ENCODE results near the gene KIF26A.

Gene KIF26A

DNA sequence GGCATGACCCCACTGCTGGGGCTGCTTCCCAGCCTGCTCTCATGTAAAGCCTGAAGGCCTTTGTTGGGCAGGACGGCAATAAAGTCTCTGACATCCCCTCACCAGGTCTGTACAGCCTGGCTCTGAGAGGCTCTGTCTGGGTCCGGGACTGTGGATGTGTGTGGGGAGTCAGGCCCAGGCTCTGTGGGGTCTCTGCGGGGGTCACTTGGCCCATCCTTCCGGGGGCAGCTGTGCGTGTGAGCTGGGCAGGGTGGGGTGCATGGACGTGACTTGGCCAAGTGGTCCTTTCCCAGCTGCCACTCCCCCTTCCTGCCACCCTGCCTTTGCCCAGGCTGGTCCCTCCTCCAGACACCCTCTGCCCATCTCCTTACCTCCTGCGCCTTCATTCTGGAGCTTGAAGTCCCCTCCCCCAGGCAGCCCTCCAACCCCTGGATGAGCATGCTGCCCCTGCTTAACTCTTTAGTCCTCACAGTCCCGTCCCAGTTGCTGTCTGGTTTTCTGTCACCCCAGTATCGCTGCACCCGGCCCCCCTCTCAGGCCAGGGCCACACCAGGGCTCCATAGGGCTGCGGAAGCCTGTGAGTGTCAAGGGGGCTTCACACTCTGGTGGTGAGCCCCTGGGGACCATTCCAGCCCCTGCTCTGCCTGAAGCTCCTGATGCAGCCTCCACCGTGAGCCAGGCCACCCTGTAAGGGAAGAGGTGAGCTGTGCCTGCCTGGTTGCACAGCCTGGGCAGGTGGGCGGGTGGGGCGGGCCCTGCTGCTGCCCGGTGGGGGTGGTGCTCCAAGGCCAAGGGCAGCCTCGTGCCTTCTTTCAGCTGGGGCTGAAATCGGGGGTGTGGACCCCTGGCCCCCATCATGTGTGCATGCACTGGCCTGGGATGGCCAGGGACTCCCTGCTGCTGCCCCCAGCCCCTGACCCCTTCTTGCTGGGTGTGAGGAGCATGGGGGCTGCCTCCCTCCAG lies 25.5 kb upstream of the KIF26A start:
- DNase-seq (ENCODE audit: low read depth), result no peak

DNA sequence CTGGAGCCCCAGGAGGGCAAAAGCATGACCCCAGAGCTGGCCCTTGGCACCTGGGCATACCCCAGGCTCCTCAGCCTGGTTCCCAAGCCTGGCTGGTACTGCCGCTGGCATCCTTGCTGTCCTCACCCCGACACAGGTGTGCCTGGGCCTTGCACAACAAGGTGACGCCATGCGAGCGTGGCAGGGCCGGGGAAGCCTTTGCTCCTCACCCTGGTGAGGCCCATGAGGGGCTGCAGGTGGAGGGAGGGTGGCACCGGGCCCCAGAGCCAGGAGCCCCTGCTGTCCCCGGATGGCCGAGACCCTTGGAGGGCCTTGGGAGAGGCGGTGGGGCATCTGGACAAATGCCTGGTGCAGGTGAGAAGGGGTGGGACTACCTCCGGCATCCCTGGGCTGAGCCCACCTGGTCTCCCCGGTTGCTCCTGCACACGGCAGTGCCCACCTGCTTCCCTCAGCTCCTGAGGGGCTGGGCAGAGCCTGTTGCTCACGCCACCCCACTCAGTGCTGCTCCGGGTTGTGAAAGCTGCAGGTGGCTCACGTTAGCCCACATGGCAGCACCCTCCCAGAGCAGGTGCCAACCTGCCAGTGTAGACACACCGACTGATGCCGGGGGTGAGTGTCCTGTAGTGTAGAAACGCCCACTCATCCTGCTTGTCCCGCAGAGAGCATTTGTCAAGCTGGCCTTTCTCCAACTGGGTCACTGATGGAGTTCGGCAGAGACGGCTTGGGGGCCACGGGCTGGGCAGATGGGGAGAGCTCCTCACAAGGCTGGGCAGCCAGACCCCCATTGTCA lies 24.6 kb upstream of the KIF26A start:
- no peak for DNase-seq (ENCODE audit: low read depth)

DNA sequence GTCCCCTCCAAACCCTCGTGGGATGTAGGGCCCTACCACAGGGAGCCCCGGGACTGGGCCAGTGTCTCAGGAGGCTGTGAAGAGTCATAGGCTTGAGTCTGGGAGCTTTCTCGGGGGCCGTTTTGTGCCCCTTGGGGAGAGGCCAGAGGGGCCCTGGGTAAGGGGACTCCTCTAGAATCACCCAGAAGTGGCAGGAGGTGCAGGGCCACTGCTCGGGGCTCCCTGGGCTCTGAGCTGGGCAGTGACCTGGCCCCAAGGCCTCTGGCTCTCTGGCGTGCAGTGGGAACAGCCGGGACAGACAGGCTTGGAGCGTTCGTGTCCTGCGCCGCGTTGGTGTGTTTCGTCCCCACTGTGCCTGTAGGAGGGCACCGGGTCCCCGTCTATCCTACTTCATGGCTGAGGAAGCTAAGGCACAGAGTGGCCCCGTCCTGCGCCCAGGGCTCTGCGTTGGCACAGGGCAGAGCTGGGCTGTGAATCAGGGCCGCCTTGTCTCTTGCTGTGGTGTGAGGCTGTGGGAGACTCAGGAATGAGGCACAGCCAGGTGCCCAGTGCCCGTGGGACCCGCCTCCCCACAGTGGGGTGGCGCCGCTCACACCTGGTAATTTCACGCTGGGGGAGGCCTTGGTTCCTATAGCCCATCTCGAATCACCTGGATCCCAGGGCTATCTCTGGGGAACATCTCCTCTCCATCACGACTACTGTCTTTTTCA lies 23.8 kb upstream of the KIF26A start:
- no peak for DNase-seq (ENCODE audit: low read depth)

DNA sequence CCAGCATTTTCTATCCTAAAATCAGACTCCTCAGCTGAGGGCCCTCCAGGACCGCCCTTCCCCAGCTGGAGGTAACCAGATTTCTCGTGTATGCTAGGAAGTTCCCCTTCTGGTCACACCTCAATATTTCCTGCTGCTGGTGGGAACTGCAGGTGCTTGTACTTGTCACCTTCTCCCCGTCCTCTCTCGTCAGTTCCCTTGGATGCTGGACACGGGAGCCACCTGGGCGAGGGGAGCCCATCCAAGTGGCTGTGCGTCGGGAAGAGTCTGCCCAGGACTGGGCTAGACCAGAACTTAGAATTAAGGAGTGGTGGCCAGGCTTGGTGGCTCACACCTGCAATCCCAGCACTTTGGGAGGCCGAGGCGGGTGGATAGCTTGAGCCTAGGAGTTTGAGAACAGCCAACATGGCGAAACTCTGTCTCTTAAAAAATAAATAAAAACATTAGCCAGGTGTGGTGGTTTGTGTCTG lies 23.2 kb upstream of the KIF26A start:
- no peak for DNase-seq (ENCODE audit: low read depth)

DNA sequence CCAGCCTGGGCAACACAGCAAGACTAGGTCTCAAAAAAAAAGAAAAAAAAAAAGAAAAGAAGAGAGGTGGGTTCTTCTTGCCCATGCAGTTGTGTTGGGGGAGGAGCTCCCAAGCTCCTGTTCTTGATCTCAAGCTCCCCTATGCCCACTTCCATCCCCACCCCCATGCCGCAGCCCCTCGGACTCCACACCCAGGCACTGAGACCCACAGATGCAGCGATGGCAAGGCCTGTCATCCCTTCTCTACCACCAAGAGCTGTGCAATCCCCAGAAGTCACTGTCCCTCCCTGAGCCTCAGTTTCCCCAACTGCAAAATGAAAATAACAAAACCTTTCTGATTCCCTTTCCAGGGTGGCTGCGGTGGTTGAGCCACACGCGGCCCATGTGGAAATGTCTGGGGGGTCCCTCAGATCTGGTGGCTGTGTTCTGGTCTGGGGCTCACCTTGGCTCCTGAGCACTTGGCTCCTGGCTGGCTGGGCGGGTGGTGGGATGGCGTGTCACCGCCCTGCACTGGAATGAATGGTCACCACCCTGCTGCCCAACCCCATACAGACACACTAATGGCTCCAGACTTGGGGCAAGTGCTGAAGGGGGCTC lies 22.6 kb upstream of the KIF26A start:
- no peak for DNase-seq (ENCODE audit: low read depth)

DNA sequence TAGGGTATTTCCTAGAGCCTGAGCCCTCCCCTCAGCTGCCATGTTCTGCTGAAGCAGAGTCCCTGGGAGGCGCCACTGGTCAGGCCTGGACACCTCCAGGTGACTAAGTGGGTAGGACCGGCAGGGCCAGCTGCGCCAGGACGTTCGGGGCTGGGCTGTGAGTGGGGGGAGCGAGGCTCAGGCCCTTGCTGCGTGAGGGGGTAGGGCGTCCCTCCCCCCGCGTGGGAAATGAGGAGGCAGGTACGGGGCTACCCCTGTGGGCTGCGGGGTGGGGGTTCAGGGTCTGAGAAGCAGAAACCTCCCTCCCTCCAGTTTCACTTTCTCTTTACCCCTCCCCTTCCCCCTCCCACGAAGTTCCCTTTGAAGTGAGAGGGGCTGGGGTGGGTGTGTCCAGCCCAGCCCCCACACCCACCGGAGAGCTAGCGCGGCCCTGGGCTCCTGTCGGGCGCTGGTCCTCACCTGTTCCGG lies 22.1 kb upstream of the KIF26A start:
- no peak for DNase-seq (ENCODE audit: low read depth)

DNA sequence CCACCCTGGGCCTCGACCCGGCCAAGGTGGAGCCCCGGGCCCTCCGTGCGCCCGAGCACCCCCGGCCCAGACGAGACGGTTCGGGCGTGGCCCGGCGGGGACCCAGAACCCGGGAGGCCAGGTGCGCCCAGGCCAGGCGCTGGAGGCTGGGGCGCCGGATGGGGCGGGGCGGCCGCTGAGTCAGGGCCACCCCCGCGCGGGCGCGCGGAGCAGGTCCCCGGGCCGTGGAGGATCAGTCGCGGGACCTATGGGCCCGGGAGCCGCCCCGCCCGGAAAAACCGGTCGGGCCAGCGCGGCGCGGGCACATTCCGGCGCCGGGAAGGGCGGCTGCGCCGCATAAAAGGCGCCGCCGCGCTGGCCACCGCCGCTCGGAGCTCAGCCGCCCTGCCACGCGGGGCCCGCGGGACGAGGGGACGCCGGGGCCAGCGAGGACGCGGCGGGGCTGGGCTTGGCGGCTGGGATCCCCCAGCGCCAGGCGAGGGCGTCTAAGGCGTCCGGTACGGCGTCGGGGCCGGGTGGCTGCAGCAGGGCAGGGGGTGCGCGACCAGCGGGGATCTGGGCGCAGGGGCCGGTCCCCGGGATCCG lies 21.5 kb upstream of the KIF26A start:
- no peak for DNase-seq (ENCODE audit: low read depth)

DNA sequence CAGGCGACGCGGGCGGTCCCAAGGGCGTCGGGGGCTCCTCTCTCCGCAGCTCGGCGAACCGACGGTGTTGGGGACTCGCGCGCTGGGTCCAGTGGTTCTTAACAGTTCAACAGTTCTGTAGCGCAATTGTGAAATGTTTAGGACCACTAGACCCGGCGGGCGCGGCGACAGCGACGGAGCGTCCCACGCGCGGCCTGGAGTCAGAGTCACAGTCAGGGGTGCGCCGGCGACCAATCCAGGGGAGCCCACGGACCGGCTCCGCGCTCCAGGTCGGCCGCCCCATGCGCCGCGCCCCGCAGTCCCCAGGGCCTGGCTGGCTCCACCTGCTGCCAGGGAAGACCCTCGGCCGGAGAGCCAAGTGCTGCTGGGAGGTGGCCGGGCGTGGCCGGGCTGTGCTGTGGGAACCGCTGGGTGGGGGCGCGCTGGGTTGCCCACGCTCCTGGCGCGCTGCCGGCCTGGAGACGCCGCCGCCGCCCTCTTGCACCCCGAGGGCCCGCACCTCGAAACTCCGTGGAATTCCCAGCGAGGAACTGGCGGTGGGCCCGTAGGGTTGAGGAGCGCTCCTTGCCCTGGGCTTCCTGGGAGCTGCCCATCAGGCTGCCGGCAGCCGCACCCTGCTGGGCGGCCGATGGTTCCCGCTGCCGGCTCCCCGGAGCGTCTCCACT lies 20.9 kb upstream of the KIF26A start:
- DNase-seq (ENCODE audit: low read depth), result no peak

DNA sequence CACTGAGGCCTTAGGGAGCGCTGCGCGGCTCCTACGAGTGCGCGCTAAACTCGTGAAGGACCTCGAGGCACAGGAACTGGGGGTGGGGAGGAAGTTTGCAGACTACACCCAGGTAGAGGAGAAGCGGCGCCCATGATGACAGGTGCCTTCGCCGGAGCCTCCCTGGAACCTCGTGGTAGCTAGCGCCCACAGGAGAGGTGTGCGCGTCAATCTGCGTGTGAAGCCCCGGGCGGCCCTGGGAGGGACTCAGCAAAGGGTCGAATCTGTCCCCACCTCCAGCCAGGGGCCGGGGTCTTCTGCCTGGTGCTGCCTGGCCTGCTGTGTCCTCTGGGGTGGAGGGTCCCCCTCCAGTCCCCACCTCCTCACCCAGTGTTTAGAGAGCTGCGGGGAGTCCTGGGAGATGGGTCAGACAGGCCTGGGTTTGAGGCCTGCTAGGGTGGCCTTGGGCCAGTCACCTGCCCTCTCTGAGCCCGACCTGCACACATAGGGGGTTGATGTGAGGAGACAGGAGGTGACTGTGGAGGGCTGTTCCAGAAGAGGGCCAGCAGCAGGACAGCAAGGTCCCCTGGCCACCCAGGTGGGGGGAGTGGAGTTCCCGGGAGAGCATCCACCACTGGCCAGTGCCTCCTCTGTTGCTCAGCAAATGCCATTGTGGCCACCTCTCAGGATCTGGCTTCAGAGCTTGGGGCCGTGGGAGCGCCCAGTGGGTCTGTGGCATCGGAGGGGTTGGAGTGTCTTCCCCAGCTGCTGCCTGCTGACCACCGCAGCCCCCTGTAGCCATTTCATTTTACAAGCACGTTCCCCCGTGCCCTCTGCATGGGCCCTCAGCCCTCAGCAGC lies 20.2 kb upstream of the KIF26A start:
- DNase-seq (ENCODE audit: low read depth), result no peak

DNA sequence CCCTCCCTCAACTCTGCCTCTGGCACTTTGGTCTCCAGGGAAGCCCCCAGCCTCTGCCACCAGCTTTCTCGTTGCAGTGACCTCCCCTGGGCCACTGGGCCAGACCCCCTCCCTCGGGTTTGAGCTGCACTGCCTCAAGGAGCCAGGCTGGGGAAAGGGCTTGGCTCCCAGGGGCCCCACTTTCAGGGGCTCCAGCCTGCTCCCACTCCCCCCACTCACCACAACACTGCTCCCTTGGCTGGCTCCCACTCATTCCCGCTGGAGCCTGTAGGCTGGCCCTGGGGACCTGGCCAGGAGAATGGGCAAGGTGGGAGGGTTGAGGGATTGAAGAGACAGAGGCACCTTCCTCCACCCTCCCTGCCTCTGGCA lies 19.3 kb upstream of the KIF26A start:
- DNase-seq (ENCODE audit: low read depth), result no peak

DNA sequence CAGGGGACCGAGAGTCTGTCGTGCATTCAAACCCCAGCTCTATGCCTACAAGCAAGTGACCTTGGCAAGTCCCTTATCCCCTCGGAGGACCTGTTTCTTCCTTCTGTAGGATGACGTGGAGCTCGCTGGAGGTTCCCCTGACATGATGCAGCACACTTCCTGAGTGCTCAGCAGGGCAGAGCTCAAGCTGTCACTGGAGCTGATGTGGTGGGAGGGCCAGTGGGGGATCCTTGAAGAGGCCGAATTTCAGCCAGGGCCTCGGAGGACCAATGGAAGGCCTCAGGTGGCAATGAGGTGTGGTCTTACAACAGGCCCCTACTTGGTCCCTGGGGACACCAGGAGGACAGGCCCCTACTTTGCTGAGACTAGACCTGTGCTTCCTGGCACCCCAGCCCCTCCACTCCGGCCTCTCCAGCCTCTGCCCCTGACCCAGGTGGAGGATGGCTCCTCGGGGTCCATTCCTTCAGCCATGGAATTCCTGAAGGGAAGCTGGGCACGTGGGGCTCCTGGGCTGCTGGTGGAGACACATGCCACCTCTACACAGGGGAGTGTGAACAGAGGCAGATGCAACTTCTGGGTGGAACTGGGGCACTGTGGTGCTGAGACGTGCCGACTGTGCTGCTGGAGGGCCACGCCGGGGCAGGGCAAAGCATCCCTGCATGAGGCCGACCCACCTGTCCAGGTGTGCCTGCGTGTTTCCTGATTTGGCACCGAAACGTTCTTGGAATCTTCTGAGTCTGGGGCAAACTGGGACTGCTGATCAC lies 18.7 kb upstream of the KIF26A start:
- no peak for DNase-seq (ENCODE audit: low read depth)

DNA sequence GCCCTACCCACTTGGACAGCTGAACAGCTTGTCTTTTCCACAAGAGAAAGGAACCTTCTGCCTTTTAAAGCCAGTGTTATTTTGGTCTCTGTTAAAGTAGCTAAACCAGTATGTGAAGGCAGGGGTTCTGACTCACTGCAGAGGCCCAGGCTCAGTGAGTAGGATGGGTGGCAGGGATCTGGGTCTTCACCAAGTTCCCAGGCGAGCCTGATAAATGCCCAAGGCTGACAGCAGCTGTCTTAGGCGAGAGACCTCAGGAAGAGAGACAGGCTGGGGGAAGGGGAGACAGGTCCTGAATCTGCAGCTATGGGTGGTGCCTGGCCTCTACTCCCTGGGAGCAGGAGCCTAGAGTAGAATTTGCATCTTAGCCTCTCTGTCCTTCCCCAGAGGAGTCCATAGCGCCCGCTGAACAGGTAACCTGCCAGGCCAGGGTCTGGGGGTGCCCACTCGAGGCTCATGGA lies 18.1 kb upstream of the KIF26A start:
- DNase-seq (ENCODE audit: low read depth), result no peak

DNA sequence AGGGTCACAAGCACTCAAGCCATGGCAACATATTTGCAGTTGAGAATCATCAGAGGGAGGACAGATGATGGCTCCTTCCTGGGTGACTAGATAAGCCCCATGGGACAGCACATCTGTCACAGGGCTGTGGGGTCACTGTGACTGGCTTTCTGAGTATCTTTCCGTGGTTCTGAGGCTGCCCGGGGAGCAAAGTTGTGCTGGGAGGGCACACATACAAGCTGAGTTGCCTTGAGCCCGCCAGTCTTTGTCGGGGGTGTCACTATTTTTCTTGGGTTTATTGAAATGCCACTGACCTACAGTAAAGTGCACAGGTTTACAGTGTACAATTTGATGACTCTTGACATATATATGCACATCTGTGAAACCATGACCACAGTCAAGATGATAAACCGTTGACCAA lies 17.2 kb upstream of the KIF26A start:
- DNase-seq (ENCODE audit: low read depth), result no peak

DNA sequence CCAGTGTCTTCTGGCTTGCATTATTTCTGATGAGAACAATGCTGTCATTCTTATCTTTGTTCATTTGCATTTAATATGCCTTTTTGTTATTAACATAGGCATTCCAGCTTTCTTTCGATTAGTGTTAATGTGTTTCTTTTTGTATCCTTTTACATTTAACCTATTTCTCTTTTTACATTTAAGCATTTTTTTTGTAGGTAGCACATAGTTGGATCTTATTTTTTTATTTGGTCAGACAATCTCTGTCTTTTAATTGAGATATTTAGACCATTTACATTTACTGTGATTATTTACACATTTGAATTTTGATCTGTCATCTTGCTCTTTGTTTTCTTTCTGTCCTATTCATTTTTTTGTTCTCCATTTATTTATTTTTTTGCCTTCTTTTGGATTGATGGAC lies 14.5 kb upstream of the KIF26A start:
- no peak for DNase-seq (ENCODE audit: low read depth)

DNA sequence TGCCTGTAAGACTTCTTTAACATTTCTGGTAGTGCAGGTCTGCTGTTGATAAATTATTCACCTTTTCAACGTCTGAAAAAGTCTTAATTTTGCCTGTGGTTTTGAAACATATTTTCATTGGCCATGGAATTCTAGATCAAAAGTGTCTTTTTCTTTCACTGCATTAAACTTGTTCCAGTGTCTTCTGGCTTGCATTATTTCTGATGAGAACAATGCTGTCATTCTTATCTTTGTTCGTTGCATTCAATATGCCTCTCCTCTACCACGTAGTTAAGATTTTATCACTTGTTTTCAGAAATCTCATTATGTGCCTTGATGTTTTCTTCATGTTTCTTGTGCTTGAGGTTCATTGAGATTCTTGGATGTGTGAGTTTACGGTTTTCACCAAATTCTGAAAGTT lies 13.4 kb upstream of the KIF26A start:
- DNase-seq (ENCODE audit: low read depth), result no peak

DNA sequence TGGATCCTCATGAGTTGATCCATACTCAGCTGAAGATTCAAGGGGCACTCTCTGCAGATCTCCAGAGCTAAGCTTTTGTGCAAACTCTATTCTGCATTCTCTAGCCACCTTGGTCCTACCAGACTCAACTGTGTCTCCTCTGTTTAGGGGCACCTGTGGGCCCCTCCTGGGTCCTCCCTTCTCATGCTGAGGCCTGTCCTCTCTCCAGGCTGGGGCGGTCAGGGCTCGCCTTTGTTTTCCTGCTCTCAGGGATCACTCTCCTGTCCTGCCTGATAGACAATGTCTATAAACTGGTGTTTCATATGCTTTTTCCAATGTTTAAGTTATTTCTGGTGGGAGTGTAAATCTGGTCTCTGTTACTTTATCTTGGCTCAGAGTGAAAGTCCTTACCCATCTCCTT lies 11.6 kb upstream of the KIF26A start:
- DNase-seq (ENCODE audit: low read depth), result no peak

DNA sequence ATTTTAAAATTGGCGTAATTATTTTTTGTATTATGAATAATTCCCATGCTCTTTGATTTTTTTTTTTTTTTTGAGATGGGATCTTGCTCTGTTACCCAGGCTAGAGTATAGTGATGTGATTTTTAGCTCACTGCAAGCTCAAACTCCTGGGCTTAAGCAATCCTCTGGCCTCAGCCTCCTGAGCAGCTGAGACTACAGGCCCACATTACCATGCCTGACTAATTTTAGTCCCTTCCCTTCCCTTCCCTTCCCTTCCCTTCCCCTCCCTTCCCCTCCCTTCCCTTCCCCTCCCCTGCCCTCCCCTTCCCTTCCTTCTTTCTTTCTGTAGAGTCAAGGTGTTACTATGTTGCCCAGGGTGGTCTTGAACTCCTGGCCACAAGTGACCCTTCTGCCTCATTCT lies 9.4 kb upstream of the KIF26A start:
- no peak for DNase-seq (ENCODE audit: low read depth)

DNA sequence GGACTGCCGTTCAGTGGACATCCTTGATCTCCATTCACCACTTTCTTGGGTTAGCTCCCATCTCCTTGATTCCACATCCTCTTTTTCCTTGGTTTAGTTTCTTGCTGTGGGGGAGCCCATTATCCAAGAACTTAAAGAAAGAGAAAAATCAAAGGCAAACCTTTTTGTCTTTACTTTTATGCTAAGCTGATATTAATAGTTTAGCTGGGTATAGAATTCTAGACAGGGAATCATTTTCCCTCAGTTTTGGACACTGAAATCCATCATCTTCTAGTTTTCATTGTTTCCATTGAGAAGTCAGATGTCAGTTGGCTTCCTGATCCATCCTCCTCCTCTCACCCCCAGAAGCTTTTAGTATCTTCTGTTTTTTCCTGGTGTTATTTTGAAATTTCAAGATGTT lies 8.8 kb upstream of the KIF26A start:
- DNase-seq (ENCODE audit: low read depth), result no peak

DNA sequence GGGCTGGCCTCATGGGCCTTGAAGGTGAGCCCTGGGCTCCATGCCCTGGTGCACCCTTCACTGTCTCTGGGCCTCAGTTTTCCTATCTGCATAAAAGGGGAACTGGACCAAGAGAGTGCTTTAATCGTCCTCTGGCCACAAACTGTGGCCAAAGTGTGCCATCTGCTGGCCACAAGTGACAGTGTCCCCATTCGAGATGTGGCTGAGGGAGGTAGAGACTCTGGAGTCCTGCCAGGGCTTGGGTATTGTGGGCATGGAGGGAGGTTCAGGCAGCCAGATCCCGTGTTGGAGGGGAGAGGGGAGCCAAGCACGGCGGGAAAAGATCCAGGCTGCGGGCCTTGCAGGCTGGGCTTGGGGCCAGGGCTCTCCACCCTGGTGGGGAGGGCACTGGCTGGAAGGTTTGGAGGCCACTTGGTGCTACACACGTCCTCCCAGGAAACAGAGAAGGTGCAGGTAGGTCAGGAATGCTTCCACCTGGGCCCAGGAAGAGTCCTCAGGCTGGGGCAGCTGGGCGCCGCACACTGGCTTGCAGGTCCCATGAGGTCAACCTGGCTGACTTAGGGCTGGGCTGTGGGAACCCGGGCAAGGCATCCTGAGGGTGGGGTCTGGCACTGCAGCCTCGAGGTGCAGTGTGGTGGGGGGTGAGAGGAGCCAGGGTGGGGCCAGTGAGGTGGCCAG lies 7.3 kb upstream of the KIF26A start:
- DNase-seq (ENCODE audit: low read depth), result no peak
